A204.1 (cell line): Measurements from ENCODE around the gene NADK.
"Not testable (repeated sequence)": the region's sequence is repeated elsewhere in the genome, so short reads cannot be mapped to it uniquely, and the experiment has no call there.

ENCODE experiments used
- FAIRE-seq: peaks from 2 replicates; lab custom pipeline; 2012; peaks lifted over from hg19 to GRCh38; lab: Jason Lieb, UNC

The NADK gene

DNA sequence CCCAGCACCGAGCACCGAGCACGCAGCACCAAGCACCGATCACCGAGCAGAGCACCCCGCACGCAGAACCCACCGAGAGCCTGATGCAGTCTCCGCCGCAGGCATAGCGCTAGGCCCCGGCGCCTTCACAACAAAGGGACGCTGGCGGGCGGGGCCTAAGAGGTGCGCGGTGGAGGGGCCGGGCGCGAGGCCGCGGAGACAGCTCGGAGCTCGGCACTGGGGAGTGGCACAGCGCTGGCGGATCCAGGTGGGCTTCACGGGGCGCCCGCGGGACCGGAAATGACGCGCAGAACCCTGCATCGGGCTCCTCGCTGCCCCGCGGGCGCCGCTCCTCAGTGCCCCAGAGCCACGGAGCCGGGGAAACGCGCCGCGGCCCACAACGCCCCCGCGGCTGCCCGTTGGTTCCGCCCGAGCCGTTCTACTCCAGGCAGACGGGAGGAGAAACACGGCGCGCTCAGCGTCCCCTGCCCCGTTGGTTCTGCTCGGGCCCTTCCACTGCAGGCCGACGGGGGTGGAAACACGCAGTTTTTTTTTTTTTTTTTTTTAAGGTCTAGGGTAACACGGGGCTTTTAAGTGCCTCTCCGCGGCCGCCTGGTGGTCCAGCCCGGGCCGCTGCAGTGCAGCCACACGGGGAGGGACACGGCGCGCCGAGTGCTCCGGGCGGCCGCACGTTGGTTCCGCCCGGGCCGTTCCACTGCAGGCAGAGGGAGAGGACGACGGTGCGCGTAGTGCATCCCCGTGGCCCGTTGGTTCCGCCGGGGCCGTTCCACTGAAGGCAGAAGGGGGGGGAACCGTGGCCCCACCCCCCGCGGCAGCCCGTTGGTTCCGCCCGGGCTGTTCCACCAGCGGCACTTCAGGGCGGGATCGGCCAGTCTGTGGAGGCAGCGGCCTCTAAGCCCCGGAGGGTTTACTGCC is 32.4 kb downstream of the NADK start:
- not testable (repeated sequence) for FAIRE-seq

DNA sequence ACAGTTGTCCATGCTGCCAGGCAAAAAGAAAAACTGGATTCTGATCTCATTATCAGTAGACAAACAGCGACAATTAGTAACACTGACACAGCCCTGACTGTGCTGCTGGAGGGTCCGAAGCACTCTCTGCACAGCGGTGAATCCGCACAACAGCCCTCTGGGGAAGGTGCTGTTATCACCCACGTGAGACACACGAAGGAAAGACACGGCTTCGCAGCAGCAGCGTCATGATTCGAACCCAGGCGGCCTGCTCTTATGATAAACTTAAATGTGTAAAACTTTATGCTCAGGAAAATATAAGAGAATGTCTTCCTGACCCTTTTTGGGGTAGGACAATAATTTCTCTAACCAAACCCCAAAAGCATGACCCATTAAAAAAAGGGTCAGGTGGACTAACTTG is 35.7 kb downstream of the NADK start:
- not testable (repeated sequence) for FAIRE-seq

DNA sequence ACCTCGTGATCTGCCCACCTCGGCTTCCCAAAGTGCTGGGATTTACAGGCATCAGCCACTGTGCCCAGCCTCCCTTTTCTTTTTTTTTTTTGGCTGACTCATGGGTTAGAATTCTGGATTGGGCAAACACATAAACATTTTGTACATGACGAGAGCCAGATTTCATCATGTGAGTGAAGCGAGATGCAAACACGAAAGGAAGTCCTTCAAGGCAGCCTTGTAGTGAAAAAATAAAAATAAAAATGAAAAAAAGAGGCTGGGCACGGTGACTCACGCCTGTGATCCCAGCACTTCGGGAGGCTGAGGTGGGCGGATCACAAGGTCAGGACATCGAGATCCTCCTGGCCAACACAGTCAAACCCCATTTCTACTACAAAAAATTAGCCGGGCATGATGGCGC is 37.3 kb downstream of the NADK start:
- FAIRE-seq, result not testable (repeated sequence)

DNA sequence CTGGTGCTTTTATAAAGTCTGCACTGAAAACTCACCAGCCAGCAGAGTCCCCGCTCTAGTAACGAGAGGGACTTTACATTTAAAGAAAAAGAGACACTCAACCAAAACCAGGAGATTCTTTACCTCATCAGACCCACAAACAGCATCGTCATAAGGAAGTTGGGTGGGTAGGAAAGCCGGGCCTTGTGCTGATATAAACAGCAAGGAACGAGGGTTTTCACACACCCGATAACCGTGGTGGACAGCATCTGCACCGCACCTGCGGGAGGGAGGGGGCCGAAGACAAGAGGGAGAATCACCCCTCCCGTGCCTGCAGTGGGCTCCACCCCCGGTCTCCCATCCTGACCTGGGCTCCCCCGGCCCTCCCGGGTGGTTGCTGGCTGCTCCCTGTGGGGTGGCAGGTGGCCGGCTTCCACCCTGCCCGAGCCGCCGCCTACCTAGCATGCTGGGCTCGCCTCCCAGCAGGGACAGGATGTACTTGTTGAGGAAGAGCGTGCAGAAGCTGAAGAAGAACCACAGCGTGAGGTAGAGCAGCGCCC is 39.4 kb downstream of the NADK start:
- not testable (repeated sequence) for FAIRE-seq

DNA sequence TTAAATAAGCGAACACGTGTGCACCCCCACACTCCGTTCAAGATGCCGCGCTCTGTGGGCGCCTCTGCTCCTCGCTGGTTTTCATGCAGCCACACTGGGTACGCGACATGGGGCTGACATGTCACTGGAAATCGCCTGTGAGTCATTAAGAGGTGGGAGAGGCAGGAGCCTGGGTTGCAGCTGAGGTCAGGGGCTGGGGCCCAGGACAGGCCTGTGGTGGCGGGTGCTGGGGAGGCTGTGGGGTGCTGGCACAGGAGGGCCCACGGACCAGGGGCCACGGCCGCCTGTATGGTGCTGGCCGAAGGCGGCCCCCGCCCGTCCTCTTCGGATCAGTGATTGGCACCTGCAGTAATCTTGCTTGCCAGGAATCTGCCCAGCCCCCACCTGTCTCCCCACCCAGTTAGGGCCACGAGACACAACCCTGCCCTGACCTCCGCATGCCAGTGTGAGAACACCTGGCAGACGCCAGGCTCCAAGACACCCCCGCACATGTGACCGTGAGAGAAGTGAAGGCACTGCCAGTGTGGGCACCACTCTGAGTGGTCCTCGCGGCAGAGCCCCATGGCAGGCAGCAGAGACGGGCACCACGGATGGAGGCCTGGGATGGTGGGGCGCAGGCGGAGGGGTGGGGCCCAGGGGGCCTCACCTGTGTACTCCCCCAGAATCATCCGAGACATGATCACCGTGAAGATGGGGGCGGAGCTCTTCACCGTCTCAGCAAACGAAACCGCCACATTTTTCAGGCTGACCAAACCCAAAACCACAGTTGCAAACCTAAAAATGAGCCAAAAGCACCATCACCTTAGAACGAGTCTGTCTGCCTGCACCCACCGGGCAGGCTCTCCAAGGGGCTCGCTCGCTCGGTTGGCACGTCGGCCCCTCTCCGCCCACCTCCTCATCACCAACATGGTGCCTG is 40.3 kb downstream of the NADK start:
- not testable (repeated sequence) for FAIRE-seq

DNA sequence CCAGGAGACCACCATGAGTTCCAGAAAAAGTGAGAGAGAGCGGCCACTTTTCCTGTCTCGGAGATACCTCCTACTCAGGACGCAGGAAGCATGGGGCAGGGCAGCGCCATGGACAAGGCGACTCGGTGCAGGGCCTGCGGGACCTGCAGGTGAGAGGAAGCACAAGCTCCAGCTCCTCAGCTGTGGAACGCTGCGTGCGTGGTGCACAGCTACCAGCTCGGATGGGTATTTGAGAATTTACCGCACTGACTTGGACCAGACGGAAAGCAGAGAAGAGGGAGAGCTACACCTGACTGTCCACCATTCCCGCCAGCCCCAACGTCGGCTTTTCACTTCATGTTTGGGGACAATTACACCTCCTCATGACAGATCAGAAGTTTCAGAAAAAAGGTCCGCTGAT is 45.9 kb downstream of the NADK start:
- FAIRE-seq, result no peak

DNA sequence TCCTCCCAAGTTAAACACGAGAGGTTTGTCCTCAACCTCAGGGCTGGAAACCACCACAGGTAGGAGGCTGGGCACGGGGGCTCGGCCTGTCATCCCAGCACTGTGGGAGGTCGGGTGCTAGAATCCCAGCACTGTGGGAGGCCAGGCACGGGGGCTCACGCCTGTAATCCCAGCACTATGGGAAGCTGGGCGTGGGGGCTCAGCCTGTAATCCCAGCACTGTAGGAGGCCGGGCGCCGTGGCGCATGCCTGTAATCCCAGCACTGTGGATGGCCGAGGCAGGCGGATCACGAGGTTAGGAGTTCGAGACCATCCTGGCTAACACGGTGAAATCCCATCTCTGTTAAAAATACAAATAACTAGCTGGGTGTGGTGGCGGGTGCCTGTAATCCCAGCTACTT is 47.4 kb downstream of the NADK start:
- no peak for FAIRE-seq

DNA sequence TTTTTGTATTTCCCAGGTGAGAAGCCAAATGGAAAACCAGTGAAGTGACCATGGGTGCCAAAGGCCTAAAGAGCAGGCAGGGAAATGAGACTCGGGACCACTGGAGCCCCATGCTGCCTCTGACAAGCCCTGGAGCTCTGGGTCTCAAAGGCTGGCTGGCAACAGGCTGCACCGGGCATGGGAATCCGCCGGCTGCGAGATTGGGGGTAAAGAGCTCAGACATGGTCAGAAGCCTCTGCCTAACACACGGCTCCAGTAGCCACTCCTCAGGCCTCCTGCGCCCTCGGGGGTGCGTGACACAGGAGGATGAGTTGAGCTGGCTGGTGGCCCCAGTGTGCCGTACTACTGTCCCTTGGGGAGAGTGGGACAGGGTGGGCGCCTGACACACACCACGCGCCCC is 48.0 kb downstream of the NADK start:
- not testable (repeated sequence) for FAIRE-seq

DNA sequence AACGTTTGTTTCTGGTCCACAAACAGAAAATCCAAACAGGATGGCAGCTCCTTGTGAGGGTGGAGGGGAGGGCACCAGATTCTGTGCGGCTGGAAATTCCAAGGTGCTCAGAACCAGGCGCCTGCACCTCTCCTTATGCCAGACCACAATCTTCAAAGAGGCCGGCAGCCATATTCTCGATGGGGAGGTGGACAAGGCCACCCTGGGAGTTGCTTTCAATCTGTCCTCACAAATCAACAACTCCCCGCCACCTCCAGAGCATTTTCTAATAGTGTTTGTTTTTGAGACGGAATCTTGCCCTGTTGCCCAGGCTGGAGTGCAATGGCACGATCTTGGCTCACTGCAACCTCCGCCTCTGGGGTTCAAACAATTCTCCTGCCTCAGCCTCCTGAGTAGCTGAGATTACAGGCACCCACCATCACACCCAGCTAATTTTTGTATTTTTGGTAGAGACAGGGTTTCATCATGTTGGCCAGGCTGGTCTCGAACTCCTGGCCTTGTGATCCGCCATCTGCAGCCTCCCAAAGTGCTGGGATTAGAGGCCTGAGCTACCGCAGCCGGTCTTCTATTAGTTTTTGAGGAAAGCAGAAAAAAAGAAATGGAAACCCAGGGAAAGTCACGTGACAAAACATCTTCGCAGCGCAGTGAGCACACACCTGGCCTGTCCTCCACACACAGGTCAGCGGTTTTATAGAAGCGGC is 49.0 kb downstream of the NADK start:
- not testable (repeated sequence) for FAIRE-seq

DNA sequence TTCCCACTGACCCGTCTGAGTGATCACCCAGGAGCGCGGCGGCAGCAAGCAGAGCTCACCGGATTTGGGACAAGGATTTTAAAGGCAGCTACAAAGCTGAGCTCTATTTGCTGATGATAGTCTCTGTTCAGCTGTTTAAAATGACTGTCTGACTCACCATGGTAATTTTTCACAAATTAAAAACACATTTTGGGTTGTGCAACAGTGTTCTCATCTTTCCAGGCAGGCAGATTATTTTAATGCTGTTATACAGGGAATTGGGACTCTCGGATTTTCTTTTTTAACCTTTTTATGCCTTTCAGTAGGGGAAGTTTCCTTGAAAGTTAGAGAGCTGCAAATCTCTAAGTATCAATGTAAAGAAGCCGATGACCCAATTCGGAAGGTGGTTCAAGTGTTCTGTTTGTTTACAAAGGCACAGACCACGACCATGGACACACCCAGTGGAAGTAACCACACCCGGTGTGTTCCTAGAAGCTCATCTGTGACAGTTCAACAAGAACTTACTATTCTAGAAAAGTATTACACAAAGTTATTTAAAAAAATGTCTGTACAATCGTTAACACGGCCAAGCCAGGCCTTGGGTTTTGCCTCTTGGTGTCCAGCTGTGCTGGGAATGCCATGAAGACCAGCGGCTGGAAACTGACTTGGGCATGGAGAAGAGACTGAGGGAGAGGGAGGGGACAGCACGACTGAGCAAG is 49.8 kb downstream of the NADK start:
- FAIRE-seq, result not testable (repeated sequence)

DNA sequence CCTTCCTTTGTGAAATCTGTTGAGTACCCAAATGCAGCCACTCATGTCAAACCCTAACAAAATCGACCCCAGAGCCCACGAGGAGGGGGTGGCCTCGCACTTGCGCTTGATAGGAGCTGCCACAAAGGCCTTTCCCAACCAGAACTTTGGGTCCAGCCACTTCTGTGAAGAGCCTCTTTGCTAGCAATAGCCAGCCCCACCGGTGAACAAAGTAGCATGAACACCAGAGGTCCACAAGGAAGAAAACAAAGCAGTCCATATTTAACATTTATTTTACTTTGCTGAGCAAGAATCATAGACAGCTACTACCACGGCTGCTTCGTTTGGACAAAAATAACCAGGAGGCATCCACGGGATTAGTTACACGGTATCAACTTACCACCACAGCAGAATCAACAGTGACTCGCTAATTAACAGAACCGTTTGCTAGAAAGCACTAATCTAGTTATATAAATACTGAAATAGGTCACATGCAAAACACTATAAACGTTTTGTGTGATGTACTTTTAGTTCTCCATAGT is 51.1 kb downstream of the NADK start:
- FAIRE-seq, result not testable (repeated sequence)

DNA sequence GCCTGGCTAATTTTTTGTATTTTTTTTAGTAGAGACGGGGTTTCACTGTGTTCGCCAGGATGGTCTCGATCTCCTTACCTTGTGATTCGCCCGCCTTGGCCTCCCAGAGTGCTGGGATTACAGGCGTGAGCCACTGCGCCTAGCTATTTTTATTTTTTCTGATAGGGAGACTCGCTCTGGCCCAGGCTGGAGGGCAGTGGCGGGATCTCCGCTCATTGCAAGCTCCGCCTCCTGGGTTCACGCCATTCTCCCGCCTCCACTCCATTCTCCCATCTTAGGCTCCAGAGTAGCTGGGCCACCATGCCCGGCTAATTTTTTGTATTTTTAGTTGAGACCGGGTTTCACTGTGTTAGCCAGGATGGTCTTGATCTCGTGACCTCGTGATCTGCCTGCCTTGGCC is 52.2 kb downstream of the NADK start:
- FAIRE-seq, result not testable (repeated sequence)

DNA sequence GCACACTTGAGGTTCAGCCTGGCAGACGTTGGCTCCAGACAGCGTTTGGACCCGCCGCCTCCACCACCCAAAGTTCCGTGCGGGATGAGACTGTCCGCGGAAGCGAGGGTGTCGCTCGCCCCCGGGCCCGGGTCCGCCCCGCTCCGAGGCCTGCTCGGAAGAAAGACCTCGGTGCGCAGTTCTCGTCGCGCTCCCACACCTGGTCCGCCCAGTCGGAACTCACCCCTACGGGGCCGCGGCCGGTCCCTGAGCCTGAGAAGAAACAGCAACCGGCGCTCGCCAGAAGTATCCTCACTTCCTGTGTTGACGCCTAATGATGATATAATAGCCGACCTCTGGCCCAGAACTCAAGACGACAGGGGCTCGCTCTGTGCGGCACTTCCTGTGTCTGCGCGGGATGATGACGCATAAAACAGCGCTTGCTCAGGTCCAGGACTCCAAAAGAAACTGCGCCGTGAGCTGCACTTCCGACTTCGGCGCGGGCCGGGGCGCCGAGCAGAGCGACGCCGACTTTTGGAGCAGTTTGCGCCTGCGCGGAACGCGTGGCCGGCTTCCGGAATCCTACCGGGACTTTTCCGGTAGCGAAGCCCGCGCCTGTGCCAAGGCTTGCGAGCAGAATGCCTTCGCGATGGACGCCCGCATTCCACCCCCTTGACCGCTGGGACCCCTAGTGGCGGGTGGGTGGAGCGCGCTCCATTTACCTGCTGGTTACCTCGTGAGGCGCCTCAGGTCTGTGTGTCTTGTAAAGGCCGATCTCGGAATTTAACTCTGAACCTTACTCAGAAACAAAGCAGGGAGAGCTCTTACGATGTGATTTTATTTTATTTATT is 54.0 kb downstream of the NADK start, which contains the start of gene CDK11A:
Gene CDK11A, minus strand, starts transcription at position 323 of the 830 bp plus-strand sequence. CDS start 1,539 bp downstream, outside the sequence.
- FAIRE-seq, result peak; percentile 87

DNA sequence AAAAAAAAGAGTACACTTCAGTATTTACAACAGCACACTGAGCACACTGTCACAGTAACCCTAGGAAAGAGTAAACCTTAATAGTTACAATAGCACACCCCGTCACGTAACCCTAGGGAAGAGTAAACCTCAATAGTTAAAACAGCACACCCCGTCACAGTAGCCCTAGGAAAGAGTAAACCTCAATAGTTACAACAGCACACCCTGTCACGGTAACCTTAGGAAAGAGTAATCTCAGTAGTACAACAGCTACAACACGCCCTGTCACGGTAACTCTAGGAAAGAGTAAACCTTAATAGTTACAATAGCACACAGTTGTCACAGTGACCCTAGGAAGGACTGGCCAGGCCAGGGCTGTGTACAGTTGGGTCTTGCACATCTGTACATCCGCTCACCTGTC is 57.1 kb downstream of the NADK start:
- FAIRE-seq, result no peak

DNA sequence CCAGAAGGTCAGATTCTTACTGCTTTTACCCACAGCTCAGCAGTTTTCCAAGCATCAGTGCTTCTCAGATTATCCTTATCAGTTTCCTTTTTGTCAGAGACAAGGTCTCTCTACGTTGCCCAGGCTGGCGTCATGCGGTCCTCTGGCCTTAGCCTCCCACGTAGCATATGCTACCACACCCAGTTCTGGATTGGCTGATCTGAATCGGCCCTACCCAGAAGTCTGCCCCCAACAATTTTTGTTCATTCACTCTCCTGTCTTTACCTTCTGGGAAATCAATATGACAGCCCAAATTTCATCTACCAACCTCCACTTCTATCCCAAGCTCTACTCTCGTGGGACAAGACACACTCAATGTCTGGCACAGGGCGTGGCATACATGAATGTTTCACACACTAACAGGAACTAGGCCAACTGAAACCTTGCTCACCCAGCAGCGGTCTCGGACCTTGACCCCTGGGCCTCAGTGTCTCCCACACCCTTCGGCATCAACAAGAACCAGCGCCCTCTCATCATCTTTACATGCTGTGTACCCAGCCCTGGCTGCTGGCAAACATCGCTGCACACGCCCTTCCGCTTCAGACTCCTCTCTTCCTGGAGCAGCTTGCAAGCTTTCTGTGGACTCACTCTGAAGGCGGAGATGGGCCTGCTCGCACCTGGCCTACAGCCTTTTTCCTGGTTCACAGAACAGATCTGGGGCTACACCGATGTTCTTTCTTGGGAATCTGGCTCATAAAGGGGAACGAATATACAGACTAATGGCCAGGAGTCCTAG is 63.0 kb downstream of the NADK start:
- FAIRE-seq, result not testable (repeated sequence)

DNA sequence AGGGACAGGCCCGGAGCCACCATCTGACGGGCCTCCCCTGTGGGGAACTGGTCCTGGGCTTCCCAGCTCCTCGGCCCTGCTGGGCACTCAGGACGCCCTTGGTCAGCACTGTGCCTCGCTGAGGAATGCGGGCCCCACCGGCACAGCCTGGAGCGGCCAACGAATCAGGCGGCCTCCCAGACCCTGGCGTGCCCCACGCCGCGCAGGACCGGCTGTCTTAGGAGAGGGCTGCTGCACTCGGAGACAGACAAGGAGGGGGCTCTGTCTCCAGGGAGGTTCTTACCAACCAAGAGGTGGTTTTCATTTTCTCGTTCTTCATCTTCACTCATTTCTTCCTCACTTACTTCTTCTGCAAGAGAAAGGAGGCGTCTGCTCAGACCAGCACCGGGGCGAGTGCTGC is 70.4 kb downstream of the NADK start:
- not testable (repeated sequence) for FAIRE-seq

DNA sequence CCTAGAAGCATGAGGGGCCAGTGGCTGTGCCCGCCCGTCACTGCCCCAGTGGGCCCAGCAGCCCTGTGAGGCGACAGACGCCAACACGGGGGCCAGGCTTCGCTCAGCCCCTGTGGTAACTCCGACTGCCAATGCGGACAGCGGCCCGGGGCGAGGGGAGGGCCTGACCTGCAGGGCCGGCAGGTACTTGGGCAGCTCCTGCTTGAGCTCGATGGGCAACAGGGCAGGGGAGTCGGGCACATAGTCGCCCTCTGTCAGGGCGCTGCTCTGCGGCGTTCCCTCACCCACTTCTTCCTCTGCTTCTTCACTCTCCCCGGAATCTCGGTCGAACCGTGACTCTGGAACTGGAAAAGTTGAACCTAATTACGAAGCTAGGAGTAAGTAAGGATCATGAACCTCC is 71.0 kb downstream of the NADK start:
- FAIRE-seq, result not testable (repeated sequence)

DNA sequence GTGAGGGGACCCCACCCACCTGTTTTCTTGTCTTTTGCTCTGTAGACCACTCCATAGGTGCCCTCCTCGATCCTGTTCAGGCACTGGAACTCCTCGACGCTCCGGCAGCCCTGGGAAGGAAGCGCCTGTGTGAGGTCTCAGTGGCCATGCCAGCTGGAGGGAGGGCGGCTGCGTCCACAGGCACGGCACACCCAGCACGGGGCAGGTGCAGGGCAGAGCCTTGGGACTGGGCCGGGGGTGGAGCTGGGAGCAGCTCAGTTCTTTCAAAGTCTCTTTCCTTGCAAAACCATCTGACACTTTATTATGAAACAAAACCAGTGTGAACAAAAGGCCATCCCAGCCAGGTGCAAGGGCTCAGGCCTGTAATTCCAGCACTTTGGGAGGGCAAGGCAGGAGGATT is 72.6 kb downstream of the NADK start:
- not testable (repeated sequence) for FAIRE-seq

DNA sequence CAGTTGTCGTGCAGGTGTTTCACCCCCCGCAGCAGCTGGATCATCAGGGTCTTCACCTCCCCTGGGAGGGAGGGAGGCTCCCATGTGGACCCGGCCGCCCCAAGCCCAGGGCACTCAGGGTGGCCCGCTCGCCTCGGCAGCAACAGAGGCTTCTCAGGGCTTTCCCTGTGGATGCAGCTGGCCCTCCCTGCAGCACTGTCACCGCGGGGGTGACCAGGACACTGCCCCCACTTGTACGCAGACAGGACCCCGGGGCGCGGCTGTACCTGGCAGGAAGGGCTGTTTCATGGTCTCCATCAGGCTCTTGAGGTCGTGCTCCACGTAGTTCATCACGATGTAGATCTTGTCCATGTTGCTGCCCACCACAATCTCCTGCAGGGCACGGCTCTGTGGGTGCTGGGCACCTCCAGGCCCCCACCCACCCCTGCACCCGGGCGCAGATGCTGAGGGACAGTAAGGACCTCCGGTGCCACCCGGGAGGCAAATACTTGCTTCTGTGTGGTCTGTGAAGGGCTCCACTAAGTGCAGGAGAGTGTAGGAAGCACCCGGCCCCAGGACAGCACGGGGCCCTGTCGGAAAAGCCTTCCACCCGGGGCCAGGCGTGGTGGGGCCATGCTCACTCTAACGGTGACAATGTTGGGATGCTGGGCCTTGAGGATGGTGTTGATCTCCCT is 73.8 kb downstream of the NADK start:
- FAIRE-seq, result not testable (repeated sequence)
